ENCODE data around the gene ACP4. TPM values are rescaled to one million over a fixed set of nuclear protein-coding genes. Genes with fewer than 3 reads are reported as not detected.
"Not testable (repeated sequence)": the region's sequence is repeated elsewhere in the genome, so short reads cannot be mapped to it uniquely, and the experiment has no call there.

The ACP4 gene, protein sequence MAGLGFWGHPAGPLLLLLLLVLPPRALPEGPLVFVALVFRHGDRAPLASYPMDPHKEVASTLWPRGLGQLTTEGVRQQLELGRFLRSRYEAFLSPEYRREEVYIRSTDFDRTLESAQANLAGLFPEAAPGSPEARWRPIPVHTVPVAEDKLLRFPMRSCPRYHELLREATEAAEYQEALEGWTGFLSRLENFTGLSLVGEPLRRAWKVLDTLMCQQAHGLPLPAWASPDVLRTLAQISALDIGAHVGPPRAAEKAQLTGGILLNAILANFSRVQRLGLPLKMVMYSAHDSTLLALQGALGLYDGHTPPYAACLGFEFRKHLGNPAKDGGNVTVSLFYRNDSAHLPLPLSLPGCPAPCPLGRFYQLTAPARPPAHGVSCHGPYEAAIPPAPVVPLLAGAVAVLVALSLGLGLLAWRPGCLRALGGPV
- under 1 TPM in 2 of 4 donors, not detected in 2; 0.10 to 0.29 TPM for polyA plus RNA-seq (ENCODE audit: insufficient read length in 4 of 4)

DNA sequence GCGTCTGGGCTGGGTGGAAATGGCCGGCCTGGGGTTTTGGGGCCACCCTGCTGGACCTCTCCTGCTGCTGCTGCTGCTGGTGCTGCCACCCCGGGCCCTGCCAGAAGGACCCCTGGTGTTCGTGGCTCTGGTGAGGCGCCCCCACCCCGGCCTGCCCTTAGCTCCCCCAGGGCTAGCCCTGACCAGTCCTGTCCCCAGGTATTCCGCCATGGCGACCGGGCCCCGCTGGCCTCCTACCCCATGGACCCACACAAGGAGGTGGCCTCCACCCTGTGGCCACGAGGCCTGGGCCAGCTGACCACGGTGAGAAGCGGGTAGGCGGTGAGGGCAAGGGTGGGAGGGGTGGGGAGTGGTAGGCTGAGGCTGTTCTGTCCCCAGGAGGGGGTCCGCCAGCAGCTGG is at the start of gene ACP4:
Gene ACP4 (plus strand): TSS at position 20 of the 400 bp plus-strand sequence. CDS start 0 bp downstream, at position 20.
- no peak for DNase-seq (ENCODE audit: low read depth in 4 of 4, low spot score in 3 of 4)

DNA sequence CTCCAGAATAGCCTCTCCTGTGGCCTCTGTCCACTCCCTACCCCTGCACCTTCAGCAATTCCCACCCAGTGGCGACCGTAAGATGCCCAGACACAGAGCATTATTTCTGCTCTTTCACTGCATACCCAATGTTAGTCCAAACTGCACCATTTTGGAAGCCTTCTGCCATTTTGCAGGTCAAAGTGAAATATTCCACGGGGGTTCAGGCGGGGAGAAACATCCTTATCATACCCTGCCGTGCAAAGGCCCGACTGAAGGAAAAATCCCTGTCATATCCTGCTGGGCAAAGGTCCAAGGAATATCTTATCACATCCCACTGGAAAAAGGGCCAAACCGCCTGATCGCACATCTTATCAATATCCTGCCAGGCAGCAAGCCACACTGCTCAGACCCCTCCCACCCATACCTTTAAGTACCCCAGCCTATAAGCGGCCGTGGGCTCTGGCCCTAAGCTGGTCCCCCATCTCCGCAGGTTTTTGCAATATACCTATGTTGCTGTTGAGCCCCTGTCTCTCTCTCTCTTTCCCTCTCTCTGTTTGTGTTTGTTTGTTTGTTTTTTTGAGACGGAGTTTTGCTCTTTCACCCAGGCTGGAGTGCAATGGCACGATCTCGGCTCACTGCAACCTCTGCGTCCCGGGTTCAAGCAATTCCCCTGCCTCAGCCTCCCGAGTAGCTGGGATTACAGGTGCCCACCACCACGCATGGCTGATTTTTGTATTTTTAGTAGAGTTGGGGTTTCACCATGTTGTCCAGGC is 48.9 kb upstream of the ACP4 start:
- DNase-seq (ENCODE audit: low read depth in 4 of 4, low spot score in 3 of 4): no peak

DNA sequence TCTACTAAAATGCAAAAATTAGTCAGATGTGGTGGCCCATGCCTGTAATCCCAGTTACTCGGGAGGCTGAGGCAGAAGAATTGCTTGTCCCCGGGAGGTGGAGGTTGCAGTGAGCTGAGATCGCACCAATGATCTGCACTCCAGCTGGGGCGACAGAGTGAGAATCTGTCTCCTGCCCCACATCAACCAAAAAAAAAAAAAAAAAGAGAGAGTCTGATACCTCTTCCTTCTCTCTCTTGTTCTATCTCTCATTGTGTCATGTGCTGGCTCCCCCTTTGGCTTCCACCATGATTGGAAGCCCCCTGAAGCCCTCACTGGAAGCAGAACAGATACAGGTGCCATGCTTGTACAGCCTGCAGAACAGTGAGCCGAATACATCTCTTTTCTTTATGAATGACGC is 46.7 kb upstream of the ACP4 start:
- DNase-seq (ENCODE audit: low read depth in 4 of 4, low spot score in 3 of 4): no peak

DNA sequence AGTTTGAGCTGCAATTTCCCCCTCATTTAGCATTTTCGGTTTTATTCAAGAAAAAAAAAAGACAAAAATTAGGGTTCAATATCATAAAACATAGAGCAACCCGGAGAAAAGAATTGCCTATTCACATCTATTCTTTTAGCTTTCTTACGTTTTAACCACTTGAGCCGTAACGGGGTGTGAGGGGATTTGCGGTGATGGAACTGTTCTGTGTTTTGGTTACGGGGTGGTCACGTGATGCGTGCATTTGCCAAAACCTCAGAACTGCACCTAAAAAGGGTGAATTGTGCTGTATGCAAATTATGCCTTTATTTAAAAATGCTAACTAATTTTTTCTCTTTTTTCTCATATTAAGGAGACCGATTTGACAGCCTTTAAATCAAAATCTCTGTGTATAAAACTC is 45.0 kb upstream of the ACP4 start:
- DNase-seq (ENCODE audit: low read depth in 4 of 4, low spot score in 3 of 4): no peak

DNA sequence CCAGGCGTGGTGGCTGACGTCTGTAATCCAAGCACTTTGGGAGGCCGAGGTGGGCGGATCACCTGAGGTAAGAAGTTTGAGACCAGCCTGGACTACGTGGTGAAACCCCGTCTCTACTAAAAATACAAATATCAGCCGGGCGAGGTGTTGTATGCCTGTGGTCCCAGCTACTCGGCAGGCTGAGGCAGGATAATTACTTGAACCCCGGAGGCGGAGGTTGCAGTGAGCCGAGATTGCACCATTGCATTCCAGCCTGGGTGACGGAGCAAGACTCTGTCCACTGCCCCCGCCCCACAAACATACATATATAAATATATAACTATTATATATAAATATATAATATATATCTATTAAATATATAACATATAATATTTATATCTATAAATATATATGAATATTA is 43.1 kb upstream of the ACP4 start:
- not testable (repeated sequence) for DNase-seq (ENCODE audit: low read depth in 4 of 4, low spot score in 3 of 4)

DNA sequence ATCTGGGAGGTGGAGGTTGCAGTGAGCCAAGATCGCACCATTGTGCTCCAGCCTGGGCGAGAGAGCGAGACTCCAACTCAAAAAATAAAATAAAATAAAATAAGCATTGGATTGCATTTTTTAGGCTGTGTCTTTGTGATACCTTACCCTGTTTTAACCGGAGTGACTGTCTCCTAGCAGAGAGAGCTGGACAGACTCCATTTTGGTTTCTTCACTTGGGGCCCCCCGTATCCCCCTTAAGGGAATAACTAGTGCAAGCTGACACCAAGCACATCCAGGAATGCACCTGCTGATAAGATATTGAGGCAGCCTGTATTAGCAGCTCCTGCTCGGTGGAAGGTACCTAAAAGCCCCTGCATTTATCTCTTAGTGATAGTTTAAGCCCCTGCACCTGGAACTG is 40.7 kb upstream of the ACP4 start:
- no peak for DNase-seq (ENCODE audit: low read depth in 4 of 4, low spot score in 3 of 4)

DNA sequence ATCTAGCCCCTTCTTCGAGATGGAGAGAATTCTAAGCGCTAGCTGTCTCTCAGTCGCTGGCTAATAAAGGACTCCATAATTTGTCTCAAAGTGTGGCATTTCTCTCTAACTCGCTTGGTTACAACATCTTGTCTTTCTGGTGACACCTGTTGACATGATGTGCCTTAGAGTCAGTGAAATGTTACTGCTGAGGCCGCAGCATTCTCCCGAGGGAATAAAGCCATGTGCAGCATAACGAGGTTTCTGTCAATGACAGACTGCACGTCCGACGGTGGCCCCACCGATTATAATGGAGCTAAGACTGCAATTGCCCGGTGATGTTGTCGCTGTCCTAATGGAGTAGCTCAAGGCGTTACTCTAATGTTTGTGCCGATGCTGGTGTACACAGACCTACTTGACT is 40.2 kb upstream of the ACP4 start:
- no peak for DNase-seq (ENCODE audit: low read depth in 4 of 4, low spot score in 3 of 4)

DNA sequence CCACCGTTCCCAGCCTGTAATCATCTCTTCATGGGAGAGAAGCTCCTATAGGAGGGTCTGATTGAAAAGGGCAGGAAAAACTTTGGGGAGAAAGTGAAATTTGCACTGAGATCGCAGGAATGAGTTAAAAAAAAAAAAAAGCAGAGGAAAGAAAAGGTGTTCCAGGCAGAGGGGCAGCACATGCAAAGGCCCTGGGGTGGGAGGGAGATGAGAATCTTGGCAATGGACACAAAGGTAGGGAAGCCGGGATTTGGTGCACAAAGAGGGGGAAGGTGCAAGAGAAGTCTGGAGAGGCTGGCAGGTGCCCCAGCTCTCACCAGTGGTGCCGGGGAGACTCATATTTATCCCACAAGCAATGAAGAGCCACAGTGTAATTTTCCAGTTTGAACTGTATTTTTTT is 36.3 kb upstream of the ACP4 start:
- no peak for DNase-seq (ENCODE audit: low read depth in 4 of 4, low spot score in 3 of 4)

DNA sequence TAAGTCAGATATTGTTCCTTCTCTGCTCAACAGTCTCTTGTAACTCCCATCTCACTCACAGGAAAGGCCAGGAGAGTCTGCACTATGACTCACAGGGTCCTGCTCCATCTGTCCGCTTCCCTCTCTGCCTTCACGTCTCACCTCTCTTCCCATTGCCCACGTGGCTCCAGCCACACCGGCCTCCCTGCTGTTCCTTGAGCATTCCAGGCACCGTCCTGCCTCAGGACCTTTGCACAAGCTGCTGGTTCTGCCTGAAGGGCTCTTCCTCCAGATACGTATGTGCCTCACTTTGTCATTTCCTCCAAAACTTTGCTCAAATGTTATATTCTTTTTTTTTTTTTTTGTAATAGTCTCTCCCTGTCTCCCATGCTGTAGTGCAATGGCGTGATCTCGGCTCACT is 34.0 kb upstream of the ACP4 start:
- DNase-seq (ENCODE audit: low read depth in 4 of 4, low spot score in 3 of 4): not testable (repeated sequence)

DNA sequence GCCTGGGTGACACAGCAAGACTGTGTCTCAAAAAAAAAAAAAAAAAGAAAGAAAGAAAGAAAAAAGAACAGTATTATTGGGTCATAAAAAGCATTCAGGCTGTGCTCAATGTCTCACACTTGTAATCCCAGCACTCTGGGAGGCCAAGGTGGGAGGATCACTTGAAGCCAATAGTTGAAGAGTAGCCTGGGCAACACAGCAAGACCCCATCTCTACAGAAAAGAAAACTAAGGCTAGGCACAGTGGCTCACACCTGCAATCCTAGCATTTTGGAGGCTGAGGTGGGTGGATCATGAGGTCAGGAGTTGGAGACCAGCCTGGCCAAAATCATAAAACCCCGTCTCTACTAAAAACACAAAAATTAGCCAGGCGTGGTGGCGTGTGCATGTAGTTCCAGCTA is 32.6 kb upstream of the ACP4 start:
- not testable (repeated sequence) for DNase-seq (ENCODE audit: low read depth in 4 of 4, low spot score in 3 of 4)

DNA sequence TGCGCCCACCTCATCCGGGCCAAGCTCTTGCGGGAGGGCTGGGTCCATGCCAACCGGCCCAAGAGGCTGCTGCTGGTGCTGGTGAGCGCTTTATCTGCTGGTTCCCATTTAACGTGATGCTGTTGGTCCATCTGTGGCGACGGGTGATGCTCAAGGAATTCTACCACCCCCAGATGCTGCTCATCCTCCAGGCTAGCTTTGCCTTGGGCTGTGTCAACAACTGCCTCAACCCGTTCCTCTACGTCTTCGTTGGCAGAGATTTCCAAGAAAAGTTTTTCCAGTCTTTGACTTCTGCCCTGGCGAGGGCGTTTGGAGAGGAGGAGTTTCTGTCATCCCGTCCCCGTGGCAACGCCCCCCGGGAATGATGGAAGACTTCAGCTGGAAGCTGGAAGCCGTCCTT is 31.1 kb upstream of the ACP4 start:
- not testable (repeated sequence) for DNase-seq (ENCODE audit: low read depth in 4 of 4, low spot score in 3 of 4)

DNA sequence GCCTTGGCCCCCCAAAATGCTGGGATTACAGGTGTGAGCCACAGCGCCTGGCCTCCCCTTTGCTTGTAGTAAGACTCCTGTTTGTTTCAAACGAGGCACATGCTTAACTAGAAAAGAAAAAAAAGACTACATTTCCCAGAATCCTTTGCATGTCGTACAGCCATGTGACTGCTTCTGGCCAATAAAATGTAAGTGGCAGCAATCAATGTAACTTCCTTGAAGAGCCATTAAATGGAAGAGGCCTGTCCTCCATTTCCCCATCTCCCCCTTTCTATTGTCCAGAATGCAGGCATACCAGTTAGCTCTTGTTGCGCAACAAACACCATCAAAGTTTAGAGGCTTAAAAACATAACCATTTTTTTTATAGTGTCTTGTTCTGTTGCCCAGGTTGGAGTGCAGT is 30.3 kb upstream of the ACP4 start:
- no peak for DNase-seq (ENCODE audit: low read depth in 4 of 4, low spot score in 3 of 4)

DNA sequence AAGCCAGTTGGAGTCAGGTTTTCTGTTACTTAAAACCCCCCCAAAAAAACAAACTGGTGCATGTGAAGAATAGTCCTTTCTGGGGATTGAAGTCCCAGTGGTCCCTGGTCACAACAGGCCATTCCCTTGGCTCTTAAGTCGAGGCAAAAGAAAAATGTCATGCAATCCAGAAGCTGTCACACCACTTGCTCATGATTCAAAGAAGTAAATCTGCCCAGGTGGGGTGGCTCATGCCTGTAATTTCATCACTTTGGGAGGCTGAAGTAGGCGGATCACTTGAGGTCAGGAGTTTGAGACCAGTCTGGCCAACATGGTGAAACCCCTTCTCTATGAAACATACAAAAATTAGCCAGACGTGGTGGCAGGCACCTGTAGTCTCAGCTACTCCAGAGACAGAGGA is 28.7 kb upstream of the ACP4 start:
- not testable (repeated sequence) for DNase-seq (ENCODE audit: low read depth in 4 of 4, low spot score in 3 of 4)

DNA sequence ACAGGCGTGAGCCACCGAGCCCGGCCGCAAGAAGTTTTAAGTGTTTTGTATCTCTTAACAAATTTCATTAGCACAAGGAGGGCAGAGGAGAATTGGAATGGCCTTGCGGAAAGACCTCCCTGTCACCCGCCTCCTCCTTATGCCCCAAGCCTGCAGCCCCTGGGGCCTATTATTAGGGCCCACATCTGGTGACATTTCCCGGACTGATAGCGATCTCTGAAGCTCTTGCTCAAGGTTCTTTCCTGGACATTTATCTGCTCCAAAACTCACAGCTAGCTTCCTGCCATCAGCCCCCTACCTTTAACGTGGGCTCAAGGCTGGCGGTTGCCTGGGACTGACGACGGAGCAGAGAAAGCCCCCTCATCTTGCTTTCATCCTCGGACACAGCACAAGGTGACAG is 26.7 kb upstream of the ACP4 start:
- DNase-seq (ENCODE audit: low read depth in 4 of 4, low spot score in 3 of 4): not testable (repeated sequence)

DNA sequence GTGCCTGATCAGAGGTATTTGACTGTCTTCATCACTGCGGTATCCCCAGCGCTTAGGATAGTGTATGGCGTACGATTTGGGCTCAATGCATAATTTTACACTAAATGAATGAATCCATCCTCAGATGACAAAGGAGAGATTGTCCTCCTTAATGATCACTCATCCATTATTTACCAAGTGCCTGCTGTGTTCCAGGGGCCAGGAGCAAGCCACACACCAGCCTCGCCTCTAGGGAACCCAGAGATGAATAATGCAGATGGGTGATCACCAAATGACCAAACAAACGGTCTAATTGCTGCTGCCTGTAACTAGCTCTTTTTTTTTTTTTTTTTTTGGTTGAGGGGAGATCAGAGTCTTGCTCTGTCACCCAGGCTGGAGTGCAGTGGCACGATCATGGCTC is 25.8 kb upstream of the ACP4 start:
- DNase-seq (ENCODE audit: low read depth in 4 of 4, low spot score in 3 of 4): no peak

DNA sequence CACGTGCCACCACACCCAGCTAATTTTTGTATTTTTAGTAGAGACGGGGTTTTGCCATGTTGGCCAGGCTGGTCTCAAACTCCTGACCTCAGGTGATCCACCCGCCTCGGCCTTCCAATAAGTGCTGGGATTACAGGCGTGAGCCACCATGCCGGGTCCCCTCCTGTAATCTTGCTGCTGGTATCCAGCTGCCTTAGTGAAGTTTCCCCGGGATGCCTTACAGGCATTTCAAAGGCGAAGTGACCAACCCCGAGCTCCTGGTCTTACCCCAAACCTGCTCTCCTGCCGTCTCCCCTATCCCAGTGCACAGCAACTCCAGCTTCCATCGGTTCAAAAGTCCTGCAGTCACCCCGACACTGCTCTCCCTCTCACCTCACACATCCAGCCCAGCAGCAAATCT is 23.5 kb upstream of the ACP4 start:
- not testable (repeated sequence) for DNase-seq (ENCODE audit: low read depth in 4 of 4, low spot score in 3 of 4)

DNA sequence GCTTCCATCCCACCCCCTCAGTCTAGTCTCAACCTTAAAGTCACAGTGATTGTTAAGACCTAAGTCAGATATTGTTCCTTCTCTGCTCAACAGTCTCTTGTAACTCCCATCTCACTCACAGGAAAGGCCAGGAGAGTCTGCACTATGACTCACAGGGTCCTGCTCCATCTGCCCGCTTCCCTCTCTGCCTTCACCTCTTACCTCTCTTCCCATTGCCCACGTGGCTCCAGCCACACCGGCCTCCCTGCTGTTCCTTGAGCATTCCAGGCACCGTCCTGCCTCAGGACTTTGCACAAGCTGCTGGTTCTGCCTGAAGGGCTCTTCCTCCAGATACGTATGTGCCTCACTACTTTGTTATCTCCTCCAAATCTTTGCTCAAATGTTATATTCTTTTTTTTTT is 23.0 kb upstream of the ACP4 start:
- not testable (repeated sequence) for DNase-seq (ENCODE audit: low read depth in 4 of 4, low spot score in 3 of 4)

DNA sequence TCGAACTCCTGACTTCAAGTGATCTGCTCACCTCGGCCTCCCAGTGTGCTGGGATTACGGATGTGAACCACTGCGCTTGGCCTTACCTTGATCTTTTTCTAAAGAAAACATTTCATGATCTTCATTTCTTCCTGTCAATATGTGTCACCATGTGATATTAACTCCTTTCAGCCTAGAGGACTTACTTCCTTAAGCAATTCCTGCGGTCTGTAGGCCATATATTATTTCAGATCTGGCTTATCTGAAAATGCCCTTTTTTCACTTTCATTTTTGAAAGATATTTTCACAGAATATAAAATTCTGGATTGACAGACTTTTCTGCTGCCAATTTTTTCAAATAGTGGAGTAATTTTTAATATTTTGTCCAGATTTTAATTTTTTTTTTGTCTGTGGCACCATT is 21.9 kb upstream of the ACP4 start:
- no peak for DNase-seq (ENCODE audit: low read depth in 4 of 4, low spot score in 3 of 4)

DNA sequence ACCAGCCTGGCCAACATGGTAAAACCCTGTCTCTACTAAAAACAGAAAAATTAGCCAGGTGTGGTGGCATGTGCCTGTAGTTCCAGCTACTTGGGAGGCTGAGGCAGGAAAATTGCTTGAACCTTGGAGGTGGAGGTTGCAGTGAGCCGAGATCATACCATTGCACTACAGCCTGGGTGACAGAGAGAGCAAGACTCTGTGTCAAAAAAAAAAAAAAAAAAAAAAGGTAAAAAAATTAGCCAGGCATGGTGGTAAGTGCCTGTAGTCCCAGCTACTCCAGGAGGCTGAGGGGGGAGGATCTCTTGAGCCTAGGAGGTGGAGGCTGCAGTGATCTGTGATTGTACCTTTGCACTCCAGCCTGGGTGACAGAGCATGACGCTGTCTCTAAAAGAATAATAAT is 20.1 kb upstream of the ACP4 start, which contains the start of gene GPR32:
Gene GPR32 (plus strand): TSS at position 301 of the 400 bp plus-strand sequence. CDS start 137 bp downstream, outside the sequence.
- DNase-seq (ENCODE audit: low read depth in 4 of 4, low spot score in 3 of 4): not testable (repeated sequence)

DNA sequence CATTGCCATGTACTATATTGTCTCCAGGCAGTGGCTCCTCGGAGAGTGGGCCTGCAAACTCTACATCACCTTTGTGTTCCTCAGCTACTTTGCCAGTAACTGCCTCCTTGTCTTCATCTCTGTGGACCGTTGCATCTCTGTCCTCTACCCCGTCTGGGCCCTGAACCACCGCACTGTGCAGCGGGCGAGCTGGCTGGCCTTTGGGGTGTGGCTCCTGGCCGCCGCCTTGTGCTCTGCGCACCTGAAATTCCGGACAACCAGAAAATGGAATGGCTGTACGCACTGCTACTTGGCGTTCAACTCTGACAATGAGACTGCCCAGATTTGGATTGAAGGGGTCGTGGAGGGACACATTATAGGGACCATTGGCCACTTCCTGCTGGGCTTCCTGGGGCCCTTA is 19.3 kb upstream of the ACP4 start:
- DNase-seq (ENCODE audit: low read depth in 4 of 4, low spot score in 3 of 4): no peak

DNA sequence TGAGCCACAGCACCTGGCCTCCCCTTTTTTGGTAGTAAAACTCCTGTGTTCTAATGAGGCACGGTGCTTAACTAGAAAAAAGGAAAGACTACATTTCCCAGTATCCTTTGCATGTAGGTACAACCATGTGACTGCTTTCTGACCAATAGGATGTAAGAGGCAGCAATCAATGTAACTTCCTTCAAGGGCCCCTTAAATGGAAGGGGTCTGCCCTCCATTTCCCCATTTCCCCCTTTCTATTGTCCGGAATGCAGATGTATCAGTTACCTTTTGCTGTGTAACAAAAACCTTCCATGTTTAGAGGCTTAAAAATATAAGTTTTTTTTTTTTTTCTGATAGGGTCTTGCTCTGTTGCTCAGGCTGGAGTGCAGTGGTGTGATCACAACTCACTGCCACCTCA is 17.7 kb upstream of the ACP4 start:
- no peak for DNase-seq (ENCODE audit: low read depth in 4 of 4, low spot score in 3 of 4)

DNA sequence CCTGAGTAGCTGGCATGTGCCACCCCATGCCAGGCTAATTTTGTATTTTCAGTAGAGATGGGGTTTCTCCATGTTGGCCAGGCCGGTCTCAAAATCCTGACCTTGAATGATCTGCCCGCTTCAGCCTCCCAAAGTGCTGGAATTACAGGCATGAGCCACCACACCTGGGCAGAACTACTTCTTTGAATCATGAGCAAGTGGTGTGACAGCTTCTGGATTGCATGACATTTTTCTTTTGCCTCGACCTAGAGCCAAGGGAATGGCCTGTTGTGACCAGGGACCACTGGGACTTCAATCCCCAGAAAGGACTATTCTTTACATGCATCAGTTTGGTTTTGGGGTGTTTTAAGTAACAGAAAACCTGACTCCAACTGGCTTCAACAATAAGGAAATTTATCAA is 17.3 kb upstream of the ACP4 start:
- not testable (repeated sequence) for DNase-seq (ENCODE audit: low read depth in 4 of 4, low spot score in 3 of 4)
